ENCODE results near the gene ORC3.
"Not testable (repeated sequence)": the region's sequence is repeated elsewhere in the genome, so short reads cannot be mapped to it uniquely, and the experiment has no call there.

The ORC3 gene

GRCh38 chr6:87712713-87713112 lies 122.8 kb downstream of the ORC3 start:
- H3K4me1 ChIP-seq (ENCODE audit: control insufficient read depth in 1 of 2, insufficient read depth in 2 of 2, low read length in 2 of 2); H3K36me3 ChIP-seq (ENCODE audit: control insufficient read depth in 1 of 2, insufficient read depth in 2 of 2, low read length in 2 of 2); H3K27me3 ChIP-seq (ENCODE audit: control insufficient read depth in 1 of 2, insufficient read depth in 2 of 2, low read length in 2 of 2); H3K9ac ChIP-seq (ENCODE audit: low read depth in 1 of 2, low read length in 2 of 2); H3K27ac ChIP-seq (ENCODE audit: low read depth, low read length); H3K9me3 ChIP-seq (ENCODE audit: control insufficient read depth in 1 of 2, low read length in 2 of 2); H3K4me3 ChIP-seq (ENCODE audit: low read depth in 1 of 2, low read length in 2 of 2): not testable (repeated sequence)

GRCh38 chr6:87714093-87714842 lies 124.3 kb downstream of the ORC3 start:
- Histone ChIP-seq H3K4me1 (ENCODE audit: control insufficient read depth in 1 of 2, insufficient read depth in 2 of 2, low read length in 2 of 2) (peaks cover 0 to 5% of the 10 kb centered on the region in 2 donors), H3K9ac (ENCODE audit: low read depth in 1 of 2, low read length in 2 of 2) (no peak overlapping the region), H3K27me3 (ENCODE audit: control insufficient read depth in 1 of 2, insufficient read depth in 2 of 2, low read length in 2 of 2) (no peaks in the 10 kb centered on the region), H3K9me3 (ENCODE audit: control insufficient read depth in 1 of 2, low read length in 2 of 2) (no peaks in the 10 kb centered on the region), H3K27ac (ENCODE audit: low read depth, low read length) (no peak overlapping the region), H3K36me3 (ENCODE audit: control insufficient read depth in 1 of 2, insufficient read depth in 2 of 2, low read length in 2 of 2) (no peaks in the 10 kb centered on the region), H3K4me3 (ENCODE audit: low read depth in 1 of 2, low read length in 2 of 2) (no peak overlapping the region)

All from duodenal mucosa (tissue), 2 donors.